GM10266 (cell line): ENCODE results near the gene SKI.
A peak's percentile ranks its signal among the peaks of the same experiment; 100 is the strongest.

Experiments used
- DNase-seq: peaks from one replicate; pipeline ENCODE4 v3.0.0; 2012; ENCODE audit errors: extremely low spot score
- TF ChIP-seq, protein P1 (sequence below): IDR thresholded peaks from 2 replicates; pipeline ENCODE4 v1.5.1; 2012; ENCODE audit warnings: mild to moderate bottlenecking, low read depth; ENCODE audit not compliant: control insufficient read depth, insufficient read depth; ENCODE audit errors: missing control alignments

Gene SKI

DNA sequence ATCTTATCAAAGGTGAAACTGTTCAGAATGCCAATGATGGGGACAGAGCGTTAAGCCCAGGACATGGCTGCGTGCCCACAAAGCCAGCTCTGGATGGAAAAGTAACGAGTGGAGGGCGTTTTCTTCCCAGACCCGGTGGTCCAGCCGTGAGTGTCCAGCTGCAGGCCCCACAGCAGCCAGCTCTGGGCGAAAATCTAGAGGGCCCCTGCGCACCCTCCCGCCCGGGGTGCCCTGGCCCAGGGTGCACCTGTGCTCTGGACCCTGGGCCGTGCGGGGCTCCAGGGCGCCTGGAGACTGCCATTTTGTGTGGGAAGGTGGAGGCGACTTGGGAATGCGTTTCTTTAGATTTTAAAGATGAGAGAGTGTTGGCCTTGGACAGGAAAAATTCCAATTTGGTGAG is 58.8 kb downstream of the SKI start:
- no peak for DNase-seq
- TF ChIP-seq, protein P1, sequence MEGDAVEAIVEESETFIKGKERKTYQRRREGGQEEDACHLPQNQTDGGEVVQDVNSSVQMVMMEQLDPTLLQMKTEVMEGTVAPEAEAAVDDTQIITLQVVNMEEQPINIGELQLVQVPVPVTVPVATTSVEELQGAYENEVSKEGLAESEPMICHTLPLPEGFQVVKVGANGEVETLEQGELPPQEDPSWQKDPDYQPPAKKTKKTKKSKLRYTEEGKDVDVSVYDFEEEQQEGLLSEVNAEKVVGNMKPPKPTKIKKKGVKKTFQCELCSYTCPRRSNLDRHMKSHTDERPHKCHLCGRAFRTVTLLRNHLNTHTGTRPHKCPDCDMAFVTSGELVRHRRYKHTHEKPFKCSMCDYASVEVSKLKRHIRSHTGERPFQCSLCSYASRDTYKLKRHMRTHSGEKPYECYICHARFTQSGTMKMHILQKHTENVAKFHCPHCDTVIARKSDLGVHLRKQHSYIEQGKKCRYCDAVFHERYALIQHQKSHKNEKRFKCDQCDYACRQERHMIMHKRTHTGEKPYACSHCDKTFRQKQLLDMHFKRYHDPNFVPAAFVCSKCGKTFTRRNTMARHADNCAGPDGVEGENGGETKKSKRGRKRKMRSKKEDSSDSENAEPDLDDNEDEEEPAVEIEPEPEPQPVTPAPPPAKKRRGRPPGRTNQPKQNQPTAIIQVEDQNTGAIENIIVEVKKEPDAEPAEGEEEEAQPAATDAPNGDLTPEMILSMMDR: no peak

DNA sequence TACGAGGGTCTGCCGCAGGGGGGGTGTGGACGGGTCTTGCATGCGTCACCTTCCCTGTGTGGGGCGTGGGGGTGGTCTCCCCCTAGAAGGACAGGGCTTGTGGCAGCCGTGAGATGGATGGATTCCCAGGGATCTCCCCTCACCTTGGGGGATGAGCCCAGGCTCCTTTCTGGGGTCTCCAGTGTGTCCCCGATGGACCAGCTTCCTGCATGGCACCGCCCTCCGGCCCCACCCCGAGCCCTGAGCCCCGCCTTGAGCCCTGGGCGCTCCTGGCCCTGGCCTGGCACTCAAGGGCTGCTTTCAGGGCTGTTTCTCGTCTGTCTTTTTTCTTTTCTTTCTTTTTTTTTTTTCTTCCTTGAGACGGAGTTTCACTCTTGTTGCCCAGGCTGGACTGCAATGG is 59.5 kb downstream of the SKI start:
- TF ChIP-seq, protein P1: no peak
- no peak for DNase-seq

DNA sequence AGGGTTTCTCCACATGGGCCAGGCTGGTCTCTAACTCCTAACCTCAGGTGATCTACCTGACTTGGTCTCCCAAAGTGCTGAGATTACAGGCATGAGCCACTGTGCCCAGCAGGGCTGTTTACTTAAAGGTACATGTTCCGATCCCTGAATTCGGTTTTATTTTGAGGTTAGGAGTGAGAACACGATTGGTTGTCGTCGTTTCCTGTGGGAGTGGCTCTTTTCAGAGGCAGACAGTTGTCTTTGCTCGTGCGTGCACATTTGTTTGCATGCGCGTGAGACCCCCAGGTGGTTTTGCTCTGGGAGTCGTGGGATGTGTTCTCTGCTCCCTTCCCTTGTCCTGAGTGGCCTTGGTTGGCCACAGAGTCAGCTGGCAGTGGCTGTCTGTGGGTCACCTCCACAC is 60.2 kb downstream of the SKI start:
- no peak for DNase-seq
- TF ChIP-seq, protein P1: no peak

DNA sequence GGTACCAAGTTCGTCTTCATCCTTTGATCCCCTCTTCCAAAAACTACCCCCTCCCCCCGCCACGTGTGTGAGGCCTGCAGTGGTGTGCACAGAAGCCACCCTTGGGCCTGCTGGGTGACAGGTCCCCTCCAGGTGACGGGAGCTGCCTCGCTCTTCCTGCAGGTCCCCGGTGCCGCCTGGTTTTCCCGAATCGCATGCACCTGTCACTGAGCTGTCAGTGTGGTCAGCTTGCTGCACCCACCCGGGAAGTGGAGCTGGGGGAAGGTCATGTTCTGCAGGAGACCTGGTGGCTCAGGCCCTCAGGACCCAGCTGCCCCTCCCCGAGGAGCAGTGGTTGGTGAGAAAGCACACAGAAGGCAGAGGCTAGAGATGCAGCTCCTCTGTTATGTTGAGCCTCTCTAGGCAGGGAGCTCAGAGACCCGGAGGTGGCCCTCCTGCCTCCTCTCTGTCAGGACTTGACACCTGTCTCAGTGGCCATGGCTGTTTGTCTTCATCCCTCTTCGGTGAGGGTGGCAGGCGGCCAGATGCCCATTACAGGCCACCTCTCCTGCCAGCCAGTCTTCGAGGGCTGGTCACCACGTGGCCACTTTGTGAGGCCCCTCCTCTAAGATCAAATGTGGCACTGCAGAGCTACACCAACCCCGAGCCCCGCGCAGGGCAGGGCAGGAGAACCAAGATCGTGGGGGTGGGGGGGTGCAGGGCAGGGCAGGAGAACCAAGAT is 60.9 kb downstream of the SKI start:
- TF ChIP-seq, protein P1: no peak
- no peak for DNase-seq

DNA sequence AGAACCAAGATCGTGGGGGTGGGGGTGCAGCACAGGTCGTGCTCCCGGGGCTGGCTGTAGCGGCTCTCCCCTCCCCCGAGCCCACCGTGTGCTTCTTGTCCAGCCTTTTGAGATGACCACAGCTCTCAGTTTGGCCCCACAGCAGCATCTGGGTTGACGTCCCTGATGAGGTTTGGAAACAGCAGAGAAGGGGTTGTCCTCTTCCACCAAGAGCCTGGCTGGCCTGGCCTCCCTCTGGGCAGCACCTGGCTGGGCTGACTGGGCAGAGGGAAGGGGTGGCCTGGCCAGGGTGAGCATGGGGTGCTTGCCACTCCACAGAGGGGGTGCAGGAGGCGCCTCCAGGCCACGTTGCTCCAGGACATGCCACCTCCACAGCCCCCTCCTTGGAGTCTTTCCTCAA is 61.5 kb downstream of the SKI start:
- DNase-seq: no peak
- TF ChIP-seq, protein P1: no peak

DNA sequence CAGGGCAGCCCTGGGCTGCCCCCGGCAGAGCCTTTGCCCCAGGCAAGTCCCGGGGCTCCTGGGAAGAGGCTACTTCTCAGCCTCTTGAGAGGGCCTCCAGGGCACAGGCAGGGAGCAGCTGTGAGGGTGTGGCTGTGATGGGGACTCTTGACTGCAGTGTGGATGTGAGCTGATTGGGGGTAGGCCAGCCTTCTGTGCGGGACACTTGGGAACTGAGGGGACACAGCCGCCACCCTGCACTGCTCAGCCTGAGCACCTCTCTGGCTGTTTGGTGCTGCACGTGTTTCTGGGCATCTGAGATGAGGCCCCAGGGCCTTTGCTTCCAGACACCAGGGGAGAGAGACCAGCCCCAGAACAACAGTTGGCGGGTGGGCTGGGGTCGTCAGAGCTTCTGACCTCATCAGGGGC is 62.1 kb downstream of the SKI start:
- no peak for DNase-seq
- TF ChIP-seq, protein P1: no peak

DNA sequence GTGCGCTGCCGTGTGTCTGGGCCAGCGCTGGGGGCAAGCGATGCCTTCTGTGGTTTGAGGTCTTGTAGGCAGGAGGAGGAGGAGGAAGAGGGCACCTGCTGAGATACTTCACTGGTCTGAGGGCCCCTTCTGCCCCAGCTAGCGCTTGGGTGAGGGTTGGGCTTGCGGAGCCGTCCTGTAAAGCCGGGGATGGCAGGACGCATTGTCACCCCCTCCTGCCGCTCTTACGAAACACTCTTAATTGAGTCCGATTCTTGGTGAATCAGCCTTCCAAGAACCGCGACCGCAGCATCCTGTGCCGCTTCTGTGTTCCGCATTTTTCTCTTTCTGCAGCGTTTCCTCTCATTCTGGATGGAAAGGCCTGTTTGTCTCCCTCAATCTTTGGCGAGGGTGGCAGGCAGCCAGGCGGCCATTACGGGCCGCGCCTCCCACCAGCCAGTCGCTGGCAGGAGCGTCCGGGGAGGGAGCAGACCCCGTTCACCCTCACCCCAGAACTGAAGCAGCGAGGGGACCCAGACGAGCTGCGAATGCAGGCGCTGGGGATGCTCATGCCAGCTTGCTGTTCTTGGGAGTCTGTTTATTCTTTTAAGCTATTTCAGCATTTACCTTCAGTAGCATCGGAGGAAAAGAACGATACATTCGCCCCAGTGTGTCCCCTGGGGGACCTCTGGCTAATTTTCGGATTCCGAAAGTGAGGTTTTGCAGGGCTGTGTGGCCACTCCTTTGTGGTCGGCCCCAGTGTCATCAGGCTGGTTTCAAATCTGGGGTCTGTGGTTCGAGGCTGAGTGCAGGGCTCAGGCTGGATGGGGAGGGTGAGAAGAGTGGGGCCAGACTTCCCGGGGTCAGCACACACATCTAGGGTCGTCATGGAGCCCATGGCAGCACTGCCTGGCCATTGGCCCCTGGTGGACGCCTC is 62.7 kb downstream of the SKI start:
- peak; percentile 69 for DNase-seq
- TF ChIP-seq, protein P1: no peak
